ENCODE results near the gene DZIP3.
"Not testable (repeated sequence)": the region's sequence is repeated elsewhere in the genome, so short reads cannot be mapped to it uniquely, and the experiment has no call there.

Gene DZIP3

DNA sequence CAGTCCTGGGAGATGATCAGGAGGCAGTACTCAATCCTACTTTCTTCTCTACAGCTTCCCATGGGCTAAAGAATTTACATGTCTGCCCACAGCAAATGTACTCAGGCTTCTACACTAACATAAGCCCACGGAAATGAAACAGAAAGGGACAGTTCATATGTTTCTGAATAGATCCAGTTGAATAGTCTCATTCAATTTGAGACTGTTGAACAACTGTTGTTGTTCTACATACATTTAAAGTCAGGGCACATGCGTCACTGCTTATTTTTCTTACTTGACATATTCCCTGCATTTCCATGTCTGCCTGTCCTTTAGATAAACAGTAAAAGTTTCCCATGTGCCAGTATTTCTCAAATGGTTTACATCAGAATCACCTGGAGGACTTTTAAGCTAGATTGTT, 102.8 kb downstream of the DZIP3 start:
- DNase-seq (ENCODE audit: low spot score) = not testable (repeated sequence)

DNA sequence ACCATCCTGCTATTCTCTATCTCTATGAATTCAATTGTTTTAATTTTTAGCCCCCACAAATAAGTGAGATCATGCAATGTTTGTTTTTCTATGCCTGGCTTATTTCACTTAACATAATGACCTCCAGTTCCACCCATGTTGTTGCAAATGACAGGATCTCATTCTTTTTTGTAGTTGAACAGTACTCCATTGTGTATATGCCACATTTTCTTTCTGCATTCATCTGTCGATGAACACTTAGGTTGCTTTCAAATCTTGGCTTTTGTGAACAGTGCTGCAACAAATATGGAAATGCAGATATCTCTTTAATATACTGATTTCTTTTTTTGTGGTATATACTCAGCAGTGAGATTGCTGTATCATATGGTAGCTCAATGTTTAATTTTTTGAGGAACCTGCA, 108.9 kb downstream of the DZIP3 start:
- DNase-seq (ENCODE audit: low spot score) = no peak

DNA sequence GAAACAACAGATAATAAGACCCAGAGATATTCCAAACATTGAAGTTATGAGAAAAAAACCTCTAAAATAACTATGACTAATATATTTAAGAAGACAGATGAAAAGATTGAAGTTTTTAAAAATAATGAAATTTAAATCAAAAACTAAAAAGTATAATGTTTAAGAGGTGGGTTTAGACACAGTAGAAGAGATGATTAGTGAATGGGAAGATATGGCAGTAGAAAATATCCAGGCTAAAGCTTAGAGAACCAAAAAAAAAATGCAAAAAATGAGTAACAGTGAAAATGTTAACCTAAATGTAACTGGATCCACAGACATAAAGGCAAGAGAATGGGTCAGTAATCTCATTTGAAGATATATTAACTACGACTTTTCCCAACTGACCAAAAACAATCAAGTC, 115.5 kb downstream of the DZIP3 start:
- no peak for DNase-seq (ENCODE audit: low spot score)

DNA sequence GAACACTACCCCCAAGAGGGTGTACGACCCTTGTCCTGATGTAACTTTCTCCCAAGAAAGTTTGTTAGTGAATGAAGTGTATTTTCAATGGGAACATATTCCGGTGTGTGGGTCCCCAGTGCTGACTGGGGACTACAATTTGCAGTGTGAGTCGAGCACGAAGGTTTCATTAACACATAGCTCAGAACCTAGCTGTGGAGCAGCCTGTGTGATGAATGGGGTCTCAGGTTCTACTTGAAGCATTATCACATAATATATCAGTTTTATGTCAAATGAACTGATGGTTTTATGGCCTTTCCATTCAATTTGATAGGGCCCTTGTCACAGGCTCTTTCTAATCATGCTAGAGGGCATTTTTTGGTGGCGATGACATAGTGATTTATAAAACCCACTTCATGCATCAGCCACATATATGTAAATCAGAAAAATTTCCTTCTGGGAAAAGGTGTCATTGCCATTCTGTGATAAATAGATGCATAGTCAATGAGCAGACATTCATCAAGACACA, 123.5 kb downstream of the DZIP3 start:
- DNase-seq (ENCODE audit: low spot score) = no peak

DNA sequence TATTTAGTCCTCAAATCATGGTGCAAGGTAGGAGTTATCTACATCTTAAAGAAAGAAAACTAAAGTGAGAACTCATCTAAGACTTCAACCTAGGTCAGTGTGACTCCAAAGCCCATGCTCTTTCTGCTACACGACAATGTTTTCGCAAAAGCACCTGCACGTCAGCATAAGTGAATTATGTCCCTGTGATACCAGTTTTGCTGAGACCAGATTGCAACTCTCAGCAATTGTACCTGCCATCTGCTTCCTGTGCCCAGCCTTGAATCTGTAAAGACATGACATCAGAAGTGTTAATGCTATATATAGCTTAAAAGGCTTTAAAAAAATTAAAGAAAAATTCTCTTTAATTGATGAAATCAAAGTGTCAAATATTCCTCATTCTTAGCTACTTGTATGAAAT, 124.3 kb downstream of the DZIP3 start:
- no peak for DNase-seq (ENCODE audit: low spot score)

DNA sequence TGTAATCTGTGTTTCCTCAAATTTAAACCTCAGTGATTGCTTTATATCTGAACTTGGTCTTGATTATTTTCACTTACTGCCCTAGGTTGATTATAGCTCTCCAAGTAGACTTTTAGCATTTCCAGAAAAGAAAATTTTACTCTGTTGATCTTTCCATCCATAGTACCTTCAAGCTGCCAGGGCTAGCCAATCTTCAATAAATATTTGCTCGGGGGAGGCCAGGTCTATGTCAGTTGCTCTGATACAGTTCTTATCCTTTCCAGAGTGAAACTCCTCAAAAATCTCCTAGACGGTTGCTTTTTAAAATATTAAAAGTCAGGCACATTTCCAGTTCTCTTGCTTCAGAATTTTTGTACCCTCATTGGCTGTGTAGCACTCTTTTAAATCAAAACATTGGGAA, 128.9 kb downstream of the DZIP3 start:
- DNase-seq (ENCODE audit: low spot score) = no peak

DNA sequence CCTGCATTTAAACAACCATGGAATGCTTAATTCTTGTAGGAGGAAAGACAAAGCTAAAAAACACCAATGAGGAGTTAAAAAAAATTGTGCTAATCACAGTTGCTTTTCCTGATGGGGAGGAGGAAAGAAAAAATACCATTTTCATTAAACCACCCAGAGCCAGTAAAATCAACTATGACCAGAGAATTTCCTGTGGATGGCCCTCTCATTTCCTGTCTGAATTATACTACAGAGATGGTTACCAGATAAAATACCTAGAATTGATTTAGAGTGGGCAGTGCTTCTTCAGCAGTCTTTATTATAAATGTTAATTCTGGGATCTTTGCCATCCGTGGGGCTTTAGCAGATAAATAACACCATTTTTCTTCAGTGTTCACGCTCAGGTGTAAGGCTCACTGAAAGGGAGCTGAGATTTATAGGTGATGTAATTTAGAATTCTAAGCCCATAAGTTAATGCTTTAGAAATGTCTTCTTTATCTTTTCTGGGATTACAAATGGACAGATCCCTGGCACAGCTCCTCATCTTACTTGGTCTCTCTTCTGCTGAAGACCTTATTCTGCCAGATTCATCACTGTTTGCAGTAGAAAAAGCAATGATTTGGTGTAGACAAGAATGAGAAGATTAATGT, 129.8 kb downstream of the DZIP3 start:
- DNase-seq (ENCODE audit: low spot score) = no peak

DNA sequence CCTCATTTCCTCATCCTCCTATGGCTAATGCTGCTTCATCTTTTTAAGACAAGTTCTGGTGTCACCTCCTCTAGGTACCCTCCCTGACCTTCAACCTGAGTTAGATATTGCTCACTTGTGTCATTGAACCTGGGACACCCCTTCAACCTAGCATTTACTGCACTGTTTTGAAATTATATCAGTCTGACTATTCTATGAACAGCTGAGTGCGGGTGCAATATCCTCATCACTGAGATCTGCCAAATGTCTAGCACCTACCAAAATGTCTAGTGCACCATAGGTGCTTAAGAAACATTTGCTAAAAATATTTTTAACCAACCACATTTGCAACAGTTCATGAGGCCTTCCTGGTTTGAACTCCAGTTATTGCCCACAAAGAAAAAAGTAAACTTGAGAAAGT, 133.2 kb downstream of the DZIP3 start:
- no peak for DNase-seq (ENCODE audit: low spot score)

DNA sequence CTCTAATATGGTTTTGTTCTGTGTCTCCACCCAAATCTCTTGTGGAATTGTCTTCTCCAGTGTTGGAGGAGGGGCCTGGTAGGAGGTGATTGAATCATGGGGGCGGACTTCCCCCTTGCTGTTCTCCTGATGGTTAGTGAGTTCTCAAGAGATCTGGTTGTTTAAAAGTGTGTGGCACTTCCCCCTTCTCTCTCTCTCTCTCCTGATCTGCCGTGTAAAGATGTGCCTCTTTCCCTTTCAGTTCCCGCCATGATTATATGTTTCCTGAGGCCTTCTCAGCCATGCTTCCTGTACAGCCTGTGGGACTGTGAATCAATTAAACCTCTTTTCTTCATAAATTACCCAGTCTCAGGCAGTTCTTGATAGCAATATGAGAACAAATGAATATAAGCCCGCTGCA, 134.6 kb downstream of the DZIP3 start:
- DNase-seq (ENCODE audit: low spot score) = no peak

DNA sequence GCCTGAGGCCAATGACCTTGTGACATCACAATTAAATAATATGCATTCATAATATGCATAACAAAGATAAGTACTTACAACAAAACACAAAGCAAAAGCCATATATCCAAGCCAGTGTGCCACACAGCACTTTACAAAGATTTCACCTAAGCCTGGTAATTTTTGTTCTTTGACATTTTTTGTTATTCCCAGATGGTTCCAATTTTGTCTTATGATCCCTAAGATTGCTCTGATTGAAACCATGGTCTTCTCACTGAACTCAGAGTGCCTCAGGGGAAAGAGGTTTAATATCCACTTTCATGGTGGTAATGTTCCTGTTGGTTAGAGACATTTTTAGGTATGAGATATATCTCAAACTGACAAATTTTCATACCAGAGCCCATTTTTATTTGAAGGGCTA, 138.6 kb downstream of the DZIP3 start:
- no peak for DNase-seq (ENCODE audit: low spot score)

DNA sequence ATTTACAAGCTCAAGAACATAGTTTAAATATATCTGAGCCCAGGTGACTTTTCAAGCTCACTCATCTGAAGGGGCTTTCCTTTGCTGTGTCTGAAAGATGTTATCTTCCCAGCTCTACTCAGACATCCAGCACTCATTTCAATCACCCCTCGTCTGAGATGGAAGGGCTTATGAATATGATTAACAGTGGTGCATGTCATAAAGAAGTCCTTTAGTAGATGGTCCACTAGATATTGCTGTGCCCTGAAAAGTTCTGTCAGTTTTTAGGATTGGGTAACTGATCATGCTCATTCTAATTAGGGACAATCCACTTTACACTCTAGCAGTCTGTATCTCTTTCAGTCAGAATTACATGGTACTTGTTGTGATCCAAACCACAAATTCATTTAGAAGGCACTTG, 139.4 kb downstream of the DZIP3 start:
- no peak for DNase-seq (ENCODE audit: low spot score)

DNA sequence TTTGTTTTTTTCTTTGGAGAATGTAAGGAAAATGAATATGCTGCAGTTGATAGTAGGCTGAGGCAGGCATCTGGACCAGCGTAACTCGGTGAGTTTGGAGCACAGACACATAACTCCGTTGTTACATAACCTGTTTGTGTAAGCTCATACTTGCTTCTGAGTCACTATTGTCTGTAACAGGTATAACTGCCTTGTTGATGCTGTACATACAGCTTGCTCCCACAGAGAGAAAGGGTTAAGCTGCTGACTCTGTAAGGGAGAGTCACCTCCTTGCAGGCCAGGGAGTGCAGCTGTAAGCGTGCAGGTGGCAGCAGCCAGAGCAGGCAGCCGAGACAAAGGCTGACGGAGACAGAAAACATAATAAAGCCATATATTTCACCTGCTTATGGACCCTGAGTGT, 147.3 kb downstream of the DZIP3 start:
- DNase-seq (ENCODE audit: low spot score) = no peak

DNA sequence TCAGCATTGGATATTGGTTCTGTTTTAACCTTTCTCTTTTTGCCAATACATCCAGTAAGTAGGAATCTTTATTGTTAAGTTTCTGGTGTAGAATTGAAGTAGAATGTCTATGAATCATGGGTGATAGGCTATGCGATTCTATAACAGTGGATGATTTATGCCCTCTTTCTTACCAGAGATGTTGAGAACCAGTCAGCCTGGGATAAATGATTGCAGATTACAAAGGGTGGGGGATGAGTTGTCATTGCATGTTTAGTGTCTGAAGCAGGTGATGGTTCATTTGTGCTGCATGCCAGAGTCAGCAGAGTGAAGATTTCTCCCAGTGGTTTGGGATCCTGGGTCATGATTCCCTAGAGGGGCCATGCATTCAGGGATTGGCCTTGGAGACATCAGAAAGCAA, 153.4 kb downstream of the DZIP3 start:
- no peak for DNase-seq (ENCODE audit: low spot score)

Measured in activated CD4-positive, alpha-beta T cell treated with anti-CD3 and anti-CD28 coated beads, Interleukin-2, Interleukin-4, amounts not matched to agents 100 ng/mL and 50 ng/mL, durations not matched to agents 16 hours and 8 hours (primary cell).